ENCODE measurements around the gene NFIA. TPM values are rescaled to one million over a fixed set of nuclear protein-coding genes. Genes with fewer than 3 reads are reported as not detected.

NFIA gene
- total RNA-seq, 1 experiment from 2014 or later = 0.47 TPM

- in situ Hi-C loops (cut with HindIII; ENCODE audit: low sequenced_read_pairs) = no loop called here
- DNase-seq (ENCODE audit: low spot score) = no peak
These were observed 298.2 kb downstream of the NFIA start for GRCh38 chr1:61380561-61380960.

GRCh38 chr1:61386323-61386722 is 304.0 kb downstream of the NFIA start:
- in situ Hi-C loops (cut with HindIII; ENCODE audit: low sequenced_read_pairs) = no loop called here
- no peak for DNase-seq (ENCODE audit: low spot score)

GRCh38 chr1:61386770-61387169 is 304.4 kb downstream of the NFIA start:
- no peak for DNase-seq (ENCODE audit: low spot score)
- in situ Hi-C loops (cut with HindIII; ENCODE audit: low sequenced_read_pairs) = no loop called here

GRCh38 chr1:61387829-61388228 is 305.5 kb downstream of the NFIA start:
- no peak for DNase-seq (ENCODE audit: low spot score)

GRCh38 chr1:61388566-61388965 is 306.2 kb downstream of the NFIA start:
- in situ Hi-C loops (cut with HindIII; ENCODE audit: low sequenced_read_pairs) = no loop called here
- no peak for DNase-seq (ENCODE audit: low spot score)

More at GRCh38 chr1:61387829-61388228, 305.5 kb downstream of the NFIA start:
- in situ Hi-C loops (cut with HindIII; ENCODE audit: low sequenced_read_pairs) = no loop called here

- in situ Hi-C loops (cut with HindIII; ENCODE audit: low sequenced_read_pairs) = no loop called here
- no peak for DNase-seq (ENCODE audit: low spot score)
These were observed 307.0 kb downstream of the NFIA start for GRCh38 chr1:61389194-61389925.

- no peak for DNase-seq (ENCODE audit: low spot score)
- in situ Hi-C loops (cut with HindIII; ENCODE audit: low sequenced_read_pairs) = no loop called here
These were observed 307.8 kb downstream of the NFIA start for GRCh38 chr1:61389926-61390845.

GRCh38 chr1:61391730-61392129 is 309.4 kb downstream of the NFIA start:
- in situ Hi-C loops (cut with HindIII; ENCODE audit: low sequenced_read_pairs) = no loop called here
- DNase-seq (ENCODE audit: low spot score) = no peak

- DNase-seq (ENCODE audit: low spot score) = no peak
- in situ Hi-C loops (cut with HindIII; ENCODE audit: low sequenced_read_pairs) = no loop called here
These were observed 310.3 kb downstream of the NFIA start for GRCh38 chr1:61392409-61393242.

- in situ Hi-C loops (cut with HindIII; ENCODE audit: low sequenced_read_pairs) = no loop called here
- DNase-seq (ENCODE audit: low spot score) = no peak
These were observed 311.2 kb downstream of the NFIA start for GRCh38 chr1:61393575-61393974.

- DNase-seq (ENCODE audit: low spot score) = no peak
- in situ Hi-C loops (cut with HindIII; ENCODE audit: low sequenced_read_pairs) = no loop called here
These were observed 312.9 kb downstream of the NFIA start for GRCh38 chr1:61395146-61395800.

GRCh38 chr1:61397495-61397894 is 315.1 kb downstream of the NFIA start:
- in situ Hi-C loops (cut with HindIII; ENCODE audit: low sequenced_read_pairs) = no loop called here
- no peak for DNase-seq (ENCODE audit: low spot score)

- DNase-seq (ENCODE audit: low spot score) = no peak
- in situ Hi-C loops (cut with HindIII; ENCODE audit: low sequenced_read_pairs) = no loop called here
These were observed 315.6 kb downstream of the NFIA start for GRCh38 chr1:61397935-61398334.

GRCh38 chr1:61399199-61399598 is 316.8 kb downstream of the NFIA start:
- DNase-seq (ENCODE audit: low spot score) = no peak

GRCh38 chr1:61400131-61400770 is 317.9 kb downstream of the NFIA start:
- in situ Hi-C loops (cut with HindIII; ENCODE audit: low sequenced_read_pairs) = no loop called here
- no peak for DNase-seq (ENCODE audit: low spot score)

More at GRCh38 chr1:61399199-61399598, 316.8 kb downstream of the NFIA start:
- in situ Hi-C loops (cut with HindIII; ENCODE audit: low sequenced_read_pairs) = no loop called here

GRCh38 chr1:61400997-61401396 is 318.6 kb downstream of the NFIA start:
- no peak for DNase-seq (ENCODE audit: low spot score)
- in situ Hi-C loops (cut with HindIII; ENCODE audit: low sequenced_read_pairs) = no loop called here

GRCh38 chr1:61403679-61404596 is 321.6 kb downstream of the NFIA start:
- in situ Hi-C loops (cut with HindIII; ENCODE audit: low sequenced_read_pairs) = no loop called here
- DNase-seq (ENCODE audit: low spot score) = no peak
